Loucy (cell line): Measurements from ENCODE around the gene TNNI3K.

ENCODE experiments used
- CTCF ChIP-seq: fragments of 200-600 bp; sonication (generic); conservative IDR thresholded peaks from 2 replicates; pipeline ENCODE4 v1.5.1; 2014; ENCODE audit warnings: mild to moderate bottlenecking, antibody characterized with exemption, low read length
- EZH2phosphoT487 ChIP-seq: fragments of 200-600 bp; IDR thresholded peaks from 2 replicates; pipeline ENCODE4 v1.6.1; 2018; ENCODE audit warnings: antibody characterized with exemption, mild to moderate bottlenecking, moderate library complexity, borderline replicate concordance

GRCh38 chr1:74436078-74436477 is 200.9 kb downstream of the TNNI3K start:
- no peak for TF ChIP-seq CTCF
- TF ChIP-seq EZH2phosphoT487: no peak
